Stimulated activated naive CD8-positive, alpha-beta T cell treated with anti-CD3 and anti-CD28 coated beads, Interleukin-15, amount 100 ng/mL, for 72 hours (primary cell): ENCODE results near the gene CD5L.

Experiments used
- ATAC-seq: fragments of 150-1000 bp; cut with Tn5 transposase; 2 replicates; pipeline ENCODE4 v1.10.0; 2021; ENCODE audit warnings: mild to moderate bottlenecking, moderate library complexity
- DNase-seq, 2 donors: peaks; one replicate each; pipeline ENCODE4 v3.0.0; 2021 to 2022
- H3K27ac Mint-ChIP-seq, 2 donors: one replicate each; pipeline ENCODE4 v1.8.0; 2022; ENCODE audit warnings: mild to moderate bottlenecking in 2 of 2, mixed read lengths in 2 of 2, moderate library complexity in 2 of 2
- H3K27me3 Mint-ChIP-seq: one replicate; pipeline ENCODE4 v1.8.0; 2022; ENCODE audit warnings: mixed read lengths
- H3K4me1 Mint-ChIP-seq: one replicate; pipeline ENCODE4 v1.8.0; 2022; ENCODE audit warnings: mild to moderate bottlenecking, mixed read lengths
- H3K4me3 Mint-ChIP-seq, 2 donors: one replicate each; pipeline ENCODE4 v1.8.0; 2022; ENCODE audit warnings: mild to moderate bottlenecking in 2 of 2, mixed read lengths in 2 of 2, moderate library complexity in 1 of 2
- H3K9me3 Mint-ChIP-seq, 2 donors: one replicate each; pipeline ENCODE4 v1.8.0; 2022; ENCODE audit warnings: mixed read lengths in 2 of 2

CD5L gene

GRCh38 chr1:157841708-157842107 lies at the start of gene CD5L:
TSS of gene CD5L (minus strand) at chr1:157841808. CDS start at chr1:157841701, 107 bp downstream.
- Mint-ChIP-seq H3K4me1 (no peaks in the 10 kb centered on the region), H3K4me3 (no peak within 1 kb of the TSS), H3K27me3 (no peaks in the 10 kb centered on the region), H3K9me3 (no peaks in the 10 kb centered on the region), H3K27ac (peak within 1 kb of the TSS in 1 of 2 donors; percentile 21)
- DNase-seq (no peak), ATAC-seq (no peak)

GRCh38 chr1:157882580-157882979 lies 41.0 kb upstream of the CD5L start:
- no peaks in the 10 kb centered on the region for H3K4me1 Mint-ChIP-seq
- ATAC-seq (no peak), DNase-seq (no peak)
- H3K9me3 Mint-ChIP-seq = no peaks in the 10 kb centered on the region
- peaks cover 40% of the 10 kb centered on the region for H3K27me3 Mint-ChIP-seq
- no peak overlapping the region for H3K4me3 Mint-ChIP-seq
- no peak overlapping the region for H3K27ac Mint-ChIP-seq

- Mint-ChIP-seq H3K4me3 (no peak overlapping the region), H3K27ac (no peak overlapping the region), H3K4me1 (no peaks in the 10 kb centered on the region), H3K27me3 (peaks cover 40% of the 10 kb centered on the region), H3K9me3 (no peaks in the 10 kb centered on the region)
- DNase-seq = no peak
- ATAC-seq = no peak
These were observed 39.0 kb upstream of the CD5L start for GRCh38 chr1:157880621-157881020.

GRCh38 chr1:157878059-157878458 lies 36.5 kb upstream of the CD5L start:
- DNase-seq = no peak
- ATAC-seq = no peak
- H3K27me3 Mint-ChIP-seq = peaks cover 29% of the 10 kb centered on the region
- H3K9me3 Mint-ChIP-seq = no peaks in the 10 kb centered on the region
- no peaks in the 10 kb centered on the region for H3K4me1 Mint-ChIP-seq
- no peak overlapping the region for H3K27ac Mint-ChIP-seq
- no peak overlapping the region for H3K4me3 Mint-ChIP-seq

GRCh38 chr1:157870490-157870889 lies 28.9 kb upstream of the CD5L start:
- H3K27me3 Mint-ChIP-seq = peaks cover 17% of the 10 kb centered on the region
- H3K9me3 Mint-ChIP-seq = no peaks in the 10 kb centered on the region
- DNase-seq = no peak
- no peak overlapping the region for H3K27ac Mint-ChIP-seq
- no peak for ATAC-seq
- H3K4me1 Mint-ChIP-seq = no peaks in the 10 kb centered on the region
- H3K4me3 Mint-ChIP-seq = no peak overlapping the region

- no peak for ATAC-seq
- Mint-ChIP-seq H3K4me3 (no peak overlapping the region), H3K4me1 (no peaks in the 10 kb centered on the region)
These were observed 27.0 kb upstream of the CD5L start for GRCh38 chr1:157868654-157869053.

GRCh38 chr1:157862114-157863070 lies 20.8 kb upstream of the CD5L start:
- Mint-ChIP-seq H3K9me3 (no peaks in the 10 kb centered on the region), H3K4me1 (no peaks in the 10 kb centered on the region), H3K4me3 (no peak overlapping the region), H3K27me3 (no peaks in the 10 kb centered on the region), H3K27ac (no peak overlapping the region)
- DNase-seq (no peak), ATAC-seq (no peak)

More at GRCh38 chr1:157868654-157869053, 27.0 kb upstream of the CD5L start:
- DNase-seq = no peak
- H3K9me3 Mint-ChIP-seq = no peaks in the 10 kb centered on the region
- peaks cover 16% of the 10 kb centered on the region for H3K27me3 Mint-ChIP-seq
- H3K27ac Mint-ChIP-seq = no peak overlapping the region

GRCh38 chr1:157856538-157856937 lies 14.9 kb upstream of the CD5L start:
- H3K27me3 Mint-ChIP-seq = no peaks in the 10 kb centered on the region
- H3K4me1 Mint-ChIP-seq = no peaks in the 10 kb centered on the region
- no peak overlapping the region for H3K27ac Mint-ChIP-seq
- H3K9me3 Mint-ChIP-seq = no peaks in the 10 kb centered on the region
- DNase-seq (no peak), ATAC-seq (no peak)
- no peak overlapping the region for H3K4me3 Mint-ChIP-seq

GRCh38 chr1:157852476-157852875 lies 10.9 kb upstream of the CD5L start:
- no peaks in the 10 kb centered on the region for H3K9me3 Mint-ChIP-seq
- H3K4me3 Mint-ChIP-seq = no peak overlapping the region
- H3K4me1 Mint-ChIP-seq = no peaks in the 10 kb centered on the region
- peaks cover 8% of the 10 kb centered on the region for H3K27me3 Mint-ChIP-seq
- ATAC-seq (no peak), DNase-seq (no peak)
- no peak overlapping the region for H3K27ac Mint-ChIP-seq

- no peak for DNase-seq
- no peak for ATAC-seq
- Mint-ChIP-seq H3K27ac (no peak overlapping the region), H3K4me3 (no peak overlapping the region), H3K27me3 (peaks cover 8% of the 10 kb centered on the region), H3K9me3 (no peaks in the 10 kb centered on the region), H3K4me1 (no peaks in the 10 kb centered on the region)
These were observed 7.7 kb upstream of the CD5L start for GRCh38 chr1:157849229-157849875.

GRCh38 chr1:157844089-157844830 lies 2.7 kb upstream of the CD5L start:
- no peaks in the 10 kb centered on the region for H3K4me1 Mint-ChIP-seq
- no peaks in the 10 kb centered on the region for H3K9me3 Mint-ChIP-seq
- ATAC-seq (no peak), DNase-seq (no peak)
- H3K27me3 Mint-ChIP-seq = no peaks in the 10 kb centered on the region
- H3K27ac Mint-ChIP-seq = no peak overlapping the region
- H3K4me3 Mint-ChIP-seq = no peak overlapping the region

- peak; percentile 26 for ATAC-seq
- Mint-ChIP-seq H3K27me3 (no peaks in the 10 kb centered on the region), H3K27ac (no peak overlapping the region), H3K4me3 (no peak overlapping the region), H3K9me3 (no peaks in the 10 kb centered on the region), H3K4me1 (no peaks in the 10 kb centered on the region)
- no peak for DNase-seq
These were observed 1.3 kb upstream of the CD5L start for GRCh38 chr1:157842939-157843338.

- H3K4me1 Mint-ChIP-seq = no peaks in the 10 kb centered on the region
- ATAC-seq (no peak), DNase-seq (no peak)
- no peaks in the 10 kb centered on the region for H3K9me3 Mint-ChIP-seq
- no peak overlapping the region for H3K4me3 Mint-ChIP-seq
- no peaks in the 10 kb centered on the region for H3K27me3 Mint-ChIP-seq
- H3K27ac Mint-ChIP-seq = no peak overlapping the region
These were observed 2.6 kb downstream of the CD5L start for GRCh38 chr1:157838966-157839365.

- DNase-seq (no peak), ATAC-seq (no peak)
- H3K4me1 Mint-ChIP-seq = peaks cover 6% of the 10 kb centered on the region
- H3K27ac Mint-ChIP-seq = no peak overlapping the region
- peaks cover 6% of the 10 kb centered on the region for H3K27me3 Mint-ChIP-seq
- H3K4me3 Mint-ChIP-seq = no peak overlapping the region
- no peaks in the 10 kb centered on the region for H3K9me3 Mint-ChIP-seq
These were observed 7.2 kb downstream of the CD5L start for GRCh38 chr1:157834430-157834829.

- ATAC-seq (no peak), DNase-seq (no peak)
- H3K27ac Mint-ChIP-seq = no peak overlapping the region
- H3K4me1 Mint-ChIP-seq = peaks cover 6% of the 10 kb centered on the region
- no peak overlapping the region for H3K4me3 Mint-ChIP-seq
- peaks cover 14% of the 10 kb centered on the region for H3K27me3 Mint-ChIP-seq
- no peaks in the 10 kb centered on the region for H3K9me3 Mint-ChIP-seq
These were observed 8.5 kb downstream of the CD5L start for GRCh38 chr1:157833145-157833544.
